K562 (cell line): ENCODE measurements around the gene TXNIP. TPM values are rescaled to one million over a fixed set of nuclear protein-coding genes. Genes with fewer than 3 reads are reported as not detected.

Source experiments
- ATAC-seq: fragments of 200-7000 bp; cut with Tn5 transposase; 3 replicates; pipeline ENCODE4 v1.9.1; 2020; ENCODE audit warnings: moderate library complexity
- BruUV-seq: library from RNA; stranded (reverse); fragments of 400-500 nt; replicated peaks from 2 replicates; lab custom pipeline; 2021; lab: Mats Ljungman, UMichigan
- CTCF ChIA-PET: fragments of 300-600 bp; formaldehyde crosslinking; extraction: SDS; loops from one replicate; lab custom pipeline; 2021; ENCODE audit warnings: low intra/inter-chr PET ratio; lab: Yijun Ruan, JAX
- POLR2A ChIA-PET: fragments of 300-600, 350-650 bp; sonication (Branson Sonifier 250); formaldehyde crosslinking; extraction: SDS; loops from one replicate; lab custom pipeline; 2021; ENCODE audit warnings: antibody characterized with exemption, inconsistent platforms; lab: Yijun Ruan, JAX
- DNase-seq, 4 experiments: peaks; one replicate each; pipeline versions ENCODE4 v3.0.0 to v3.0.0-alpha.2; 2011 to 2018; ENCODE audit warnings: low spot score in 3 of 4, mixed read lengths in 3 of 4; ENCODE audit errors: extremely low read depth in 1 of 4
- FAIRE-seq: peaks from 2 replicates; lab custom pipeline; 2011; peaks lifted over from hg19 to GRCh38; lab: Jason Lieb, UNC
- H2AFZ ChIP-seq: 2 replicates; pipeline ENCODE4 v1.6.0; 2011; ENCODE audit warnings: low read depth, low read length, control low read depth, inconsistent platforms
- H3K27ac ChIP-seq: fragments of 200-600 bp; 3 replicates; pipeline ENCODE4 v1.8.0; 2011; ENCODE audit warnings: low read depth, mild to moderate bottlenecking, control low read depth, inconsistent platforms, low read length, moderate library complexity, mixed read lengths; ENCODE audit errors: extremely low read depth
- H3K27me3 ChIP-seq, 2 experiments: fragments of 300-600 bp in 1 of 2; 2 replicates in 1 of 2; 3 replicates in 1 of 2; pipeline versions ENCODE4 v1.6.0 to v1.8.0; 2011; ENCODE audit warnings: inconsistent platforms in 2 of 2, low read length in 2 of 2, mild to moderate bottlenecking in 1 of 2, mixed read lengths in 1 of 2, moderate library complexity in 1 of 2; ENCODE audit not compliant: control insufficient read depth in 2 of 2, insufficient read depth in 2 of 2
- H3K36me3 ChIP-seq: fragments of 300-600 bp; 3 replicates; pipeline ENCODE4 v1.8.0; 2011; ENCODE audit warnings: mild to moderate bottlenecking, low read length, inconsistent platforms; ENCODE audit not compliant: control insufficient read depth, insufficient read depth
- H3K4me1 ChIP-seq, 2 experiments: fragments of 200-600 bp in 1 of 2; replicated peaks in 1 of 2; 2 replicates in 1 of 2; 3 replicates in 1 of 2; pipeline versions ENCODE4 v1.5.1 to v1.8.0; 2011; ENCODE audit warnings: inconsistent platforms in 2 of 2, low read length in 2 of 2, mild to moderate bottlenecking in 1 of 2, mixed read lengths in 1 of 2, moderate library complexity in 1 of 2; ENCODE audit not compliant: control insufficient read depth in 2 of 2, insufficient read depth in 2 of 2
- H3K4me2 ChIP-seq: 2 replicates; pipeline ENCODE4 v1.6.1; 2011; ENCODE audit warnings: low read length, control low read depth, inconsistent platforms, mixed read lengths; ENCODE audit not compliant: insufficient read depth
- H3K4me3 ChIP-seq: fragments of 200-600 bp; sonication (generic), shearing (Covaris generic); 2 replicates; pipeline ENCODE4 v1.5.1; 2016; ENCODE audit warnings: control low read depth, inconsistent platforms
- H3K79me2 ChIP-seq: fragments of 200-600 bp; 3 replicates; pipeline ENCODE4 v1.8.0; 2011; ENCODE audit warnings: low read length, inconsistent platforms; ENCODE audit not compliant: control insufficient read depth, insufficient read depth
- H3K9ac ChIP-seq, 2 experiments: 2 replicates each; pipeline versions ENCODE4 v1.6.0 to v1.6.1; 2011; ENCODE audit warnings: low read depth in 2 of 2, low read length in 2 of 2, control low read depth in 1 of 2, inconsistent platforms in 1 of 2, mild to moderate bottlenecking in 1 of 2, mixed read lengths in 1 of 2; ENCODE audit not compliant: insufficient read depth in 1 of 2
- H3K9me1 ChIP-seq: one replicate; pipeline ENCODE4 v1.6.0; 2011; ENCODE audit warnings: inconsistent platforms, mild to moderate bottlenecking, low read length, moderate library complexity; ENCODE audit not compliant: control insufficient read depth, insufficient read depth
- H3K9me3 ChIP-seq: replicated peaks from 2 replicates; pipeline ENCODE4 v1.5.1; 2011; ENCODE audit warnings: low read depth, low read length, inconsistent platforms; ENCODE audit not compliant: control insufficient read depth, insufficient read depth
- H4K20me1 ChIP-seq: replicated peaks from 2 replicates; pipeline ENCODE4 v1.6.1; 2011; ENCODE audit warnings: low read length, inconsistent platforms, mixed read lengths; ENCODE audit not compliant: control insufficient read depth, insufficient read depth
- CEBPB ChIP-seq: fragments of 450-650 bp; IDR thresholded peaks from 2 replicates; pipeline ENCODE4 v1.6.1; 2016; ENCODE audit warnings: missing genetic modification characterization, missing compliant biosample characterization
- CEBPG ChIP-seq, 3 experiments: fragments of 200-800 bp in 1 of 3; sonication (Bioruptor generic) in 1 of 3; sonication (generic) in 1 of 3; formaldehyde crosslinking in 1 of 3; IDR thresholded peaks in 2 of 3; conservative IDR thresholded peaks in 1 of 3; 2 replicates each; pipeline versions ENCODE4 v1.6.1 to v1.8.0; 2016 to 2022; ENCODE audit warnings: missing compliant biosample characterization in 2 of 3, missing genetic modification characterization in 2 of 3, mild to moderate bottlenecking in 1 of 3, missing genetic modification reagents in 1 of 3
- CTCF ChIP-seq, 3 experiments: IDR thresholded peaks in 2 of 3; conservative IDR thresholded peaks in 1 of 3; 2 replicates each; pipeline ENCODE4 v1.5.1; 2011 to 2012; ENCODE audit warnings: low read length in 3 of 3, mild to moderate bottlenecking in 3 of 3, control low read depth in 2 of 3, improper control_type of control experiment in 1 of 3, inconsistent platforms in 1 of 3, low read depth in 1 of 3, mixed read lengths in 1 of 3, moderate library complexity in 1 of 3; ENCODE audit not compliant: insufficient read depth in 2 of 3
- SNRNP70 ChIP-seq: fragments of 200-400 bp; formaldehyde crosslinking; optimal IDR thresholded peaks from 2 replicates; pipeline ENCODE3; 2017; ENCODE audit warnings: low read depth, low read length
- WGBS: fragments of 100-300 bp; shearing (Covaris generic); methylation state at CpG from one replicate; pipeline ENCODE4 v1.1.6; 2016; ENCODE audit warnings: low coverage, mixed read lengths; ENCODE audit not compliant: insufficient coverage; ENCODE audit errors: missing lambda C conversion rate; 5-methylcytosine and 5-hydroxymethylcytosine counted together
- in situ Hi-C: fragments of 300-500 bp; cut with MboI; formaldehyde crosslinking; loops from 4 replicates; pipeline ENCODE4 v1.15.0; 2018; ENCODE audit warnings: inconsistent platforms, mixed read lengths
- intact Hi-C: fragments of 100-400 bp; cut with micrococcal nuclease; formaldehyde crosslinking; loops from 2 replicates; pipeline ENCODE4 v1.14.2; 2022
- polyA plus RNA-seq, 8 experiments: library from polyadenylated mRNA; depleted of rRNA in 4 of 8; stranded (reverse) in 5 of 8; unstranded in 3 of 8; fragments of >200 nt; fragmentation: Nextera tagmentation in 2 of 8; fragmentation: Illumina TruSeq in 1 of 8; extraction: Ambion mirVana in 2 of 8; extraction: Trizol in 1 of 8; gene quantifications; 2 replicates each; pipeline versions ENCODE4 v1.2.1 to v1.2.3, GENCODE V29; 2011 to 2014; ENCODE audit warnings: inconsistent platforms in 1 of 8, missing spikeins in 1 of 8
- total RNA-seq, 7 experiments: library from RNA; depleted of rRNA in 6 of 7; stranded (reverse); fragments of >200 nt in 6 of 7; fragmentation: Illumina TruSeq in 2 of 7; extraction: Trizol in 2 of 7; gene quantifications; 2 replicates each; pipeline versions ENCODE4 v1.2.1 to v1.2.3, GENCODE V29; 2011 to 2021; ENCODE audit warnings: low replicate concordance in 1 of 7

Gene TXNIP
- total and polyA plus RNA-seq, 9 of the 15 experiments (the other 6 are each of a cell fraction or from before 2014, with no cell fraction given): 120 to 499 (median 257) TPM

GRCh38 chr1:146020058-146021049 is 24.0 kb upstream of the TXNIP start:
- H2AFZ ChIP-seq: peak overlapping the region; percentile 80
- intact Hi-C loops (no loop called here), in situ Hi-C loops (no loop called here)
- H3K9ac ChIP-seq: no peak overlapping the region
- H4K20me1 ChIP-seq: no peaks in the 10 kb centered on the region
- peaks cover 9 to 30% of the 10 kb centered on the region in 2 experiments for H3K4me1 ChIP-seq
- ChIA-PET CTCF (no interaction called here), POLR2A (interaction anchor here (0.5 to 2.2 kb wide), 8 partner anchors 13 to 175 kb away, joined by 3 to 10 read pairs (median 4); partner anchors contain the start of gene NUDT17)
- BruUV-seq: no TSS peak
- H3K27ac ChIP-seq: peak overlapping the region; percentile 80; the same call in 1 of the 3 replicates
- H3K79me2 ChIP-seq: no peaks in the 10 kb centered on the region
- H3K27me3 ChIP-seq: no peaks in the 10 kb centered on the region
- no peaks in the 10 kb centered on the region for H3K9me1 ChIP-seq
- no peak for FAIRE-seq
- peak; percentile 34; the same call in 2 of the 3 replicates for ATAC-seq
- H3K4me3 ChIP-seq: peak overlapping the region; percentile 22; the same call in 1 of the 2 replicates
- WGBS: 87% methylated on average over 4 of the region's 4 CpGs
- no peaks in the 10 kb centered on the region for H3K9me3 ChIP-seq
- no peaks in the 10 kb centered on the region for H3K36me3 ChIP-seq
- TF ChIP-seq CEBPB (tag) (peak; percentile 92), CTCF (IDR thresholded peaks at IDR 0.05 in 2 of 3, conservative IDR thresholded peaks at IDR 0.05 in 1 of 3; ENCODE audit: insufficient read depth in 2 of 3, low read depth in 1 of 3, low read length in 3 of 3) (peak in 2 of 3 experiments; percentile 20 to 21; a peak in 2 of 6 replicates), SNRNP70 (no peak), CEBPG (CRISPR knock-in tag; IDR thresholded peaks at IDR 0.05) (no peak), CEBPG (tag; conservative IDR thresholded peaks at IDR 0.05 in 1 of 2, IDR thresholded peaks at IDR 0.05 in 1 of 2) (peak; percentile 19 to 62; a peak in 2 of 4 replicates)
- TF ChIP-seq, all 486 proteins: peak for 3
- no peak for DNase-seq
- H3K4me2 ChIP-seq: peak overlapping the region; percentile 67
